NCI-H2029 treated with DMSO at 0.1 percent for 48 hours (cell line): Measurements from ENCODE around the gene CHCHD5.
A peak's percentile ranks its signal among the peaks of the same experiment; 100 is the strongest.
"Not testable (repeated sequence)": the region's sequence is repeated elsewhere in the genome, so short reads cannot be mapped to it uniquely, and the experiment has no call there.

ENCODE experiments used
- DNase-seq: peaks from one replicate; lab custom pipeline; 2025; lab: John Stamatoyannopoulos, UW

Gene CHCHD5

GRCh38 chr2:112584134-112584890 is at the start of gene CHCHD5:
CHCHD5 (plus strand) TSS chr2:112584609; CDS start chr2:112584648, 39 bp downstream.
- peak; percentile 86 for DNase-seq

GRCh38 chr2:112534826-112535225 is 49.6 kb upstream of the CHCHD5 start:
- DNase-seq, result no peak

GRCh38 chr2:112536665-112537064 is 47.7 kb upstream of the CHCHD5 start:
- not testable (repeated sequence) for DNase-seq

GRCh38 chr2:112539306-112539705 is 45.1 kb upstream of the CHCHD5 start:
- DNase-seq, result no peak

GRCh38 chr2:112540906-112541305 is 43.5 kb upstream of the CHCHD5 start:
- no peak for DNase-seq

- DNase-seq, result no peak
These were observed 42.9 kb upstream of the CHCHD5 start for GRCh38 chr2:112541315-112542122.

- peak; percentile 63 for DNase-seq
These were observed 42.1 kb upstream of the CHCHD5 start, which contains the start of gene POLR1B for GRCh38 chr2:112542123-112542983. POLR1B (plus strand) TSS chr2:112542465; CDS start chr2:112542495, 30 bp downstream.

- no peak for DNase-seq
These were observed 41.3 kb upstream of the CHCHD5 start for GRCh38 chr2:112542984-112543661.

GRCh38 chr2:112547333-112547732 is 37.1 kb upstream of the CHCHD5 start:
- DNase-seq, result no peak

- DNase-seq, result no peak
These were observed 35.4 kb upstream of the CHCHD5 start for GRCh38 chr2:112548980-112549379.

GRCh38 chr2:112566104-112566503 is 18.3 kb upstream of the CHCHD5 start:
- no peak for DNase-seq

GRCh38 chr2:112566508-112566907 is 17.9 kb upstream of the CHCHD5 start:
- DNase-seq, result not testable (repeated sequence)

GRCh38 chr2:112572005-112572404 is 12.4 kb upstream of the CHCHD5 start:
- DNase-seq, result no peak

- no peak for DNase-seq
These were observed 6.7 kb upstream of the CHCHD5 start for GRCh38 chr2:112577756-112578155.

GRCh38 chr2:112579241-112579640 is 5.2 kb upstream of the CHCHD5 start:
- peak; percentile 45 for DNase-seq

- no peak for DNase-seq
These were observed 4.3 kb upstream of the CHCHD5 start for GRCh38 chr2:112580084-112580483.

- peak; percentile 56 for DNase-seq
These were observed 2.1 kb upstream of the CHCHD5 start for GRCh38 chr2:112582314-112582746.

- DNase-seq, result no peak
These were observed 794 bp upstream of the CHCHD5 start for GRCh38 chr2:112583497-112584133.

GRCh38 chr2:112584891-112585250 is 462 bp downstream of the CHCHD5 start:
- DNase-seq, result no peak

GRCh38 chr2:112585400-112585799 is 991 bp downstream of the CHCHD5 start:
- no peak for DNase-seq

GRCh38 chr2:112585873-112586464 is 1.6 kb downstream of the CHCHD5 start:
- no peak for DNase-seq
